HepG2 (cell line): ENCODE results near the gene LZTR1. TPM values are rescaled to one million over a fixed set of nuclear protein-coding genes. Genes with fewer than 3 reads are reported as not detected.
A peak's percentile ranks its signal among the peaks of the same experiment; 100 is the strongest.

Source experiments
- ATF1 ChIP-seq: IDR thresholded peaks from 2 replicates; pipeline ENCODE4 v1.6.1; 2016; ENCODE audit warnings: mild to moderate bottlenecking, control low read depth
- ATF2 ChIP-seq: sonication (generic); formaldehyde crosslinking; IDR thresholded peaks from 2 replicates; pipeline ENCODE4 v1.4.0; 2020; ENCODE audit warnings: missing genetic modification reagents
- EED ChIP-seq: sonication (generic); formaldehyde crosslinking; IDR thresholded peaks from 2 replicates; pipeline ENCODE4 v1.5.0; 2020; ENCODE audit warnings: mild to moderate bottlenecking, missing genetic modification reagents
- ESRRA ChIP-seq: sonication (generic); formaldehyde crosslinking; IDR thresholded peaks from 2 replicates; pipeline ENCODE4 v1.5.1; 2020; ENCODE audit warnings: mild to moderate bottlenecking, low read depth, missing genetic modification reagents
- FOXC1 ChIP-seq: sonication (generic); formaldehyde crosslinking; IDR thresholded peaks from 2 replicates; pipeline ENCODE4 v1.8.0; 2022; ENCODE audit warnings: mild to moderate bottlenecking, missing genetic modification reagents, borderline replicate concordance
- IRX3 ChIP-seq: sonication (generic); formaldehyde crosslinking; IDR thresholded peaks from 2 replicates; pipeline ENCODE4 v1.8.1; 2023; ENCODE audit warnings: mild to moderate bottlenecking, low read depth, missing genetic modification reagents, borderline replicate concordance
- KDM4B ChIP-seq: sonication (generic); formaldehyde crosslinking; IDR thresholded peaks from 2 replicates; pipeline ENCODE4 v1.4.0; 2020; ENCODE audit warnings: missing genetic modification reagents
- NKX3-1 ChIP-seq: sonication (generic); formaldehyde crosslinking; IDR thresholded peaks from 2 replicates; pipeline ENCODE4 v1.5.0; 2020; ENCODE audit warnings: missing genetic modification reagents
- PHB2 ChIP-seq: fragments of 450-650 bp; IDR thresholded peaks from 2 replicates; pipeline ENCODE4 v1.6.1; 2018; ENCODE audit not compliant: partially characterized antibody
- PHF5A ChIP-seq: IDR thresholded peaks from one replicate; pipeline ENCODE4 v1.6.1; 2018; ENCODE audit warnings: low read depth, missing genetic modification reagents; ENCODE audit not compliant: unreplicated experiment
- POLR2AphosphoS5 ChIP-seq: IDR thresholded peaks from 2 replicates; pipeline ENCODE4 v1.6.1; 2012; ENCODE audit warnings: low read depth, low read length
- PRMT3 ChIP-seq: sonication (generic); formaldehyde crosslinking; IDR thresholded peaks from 2 replicates; pipeline ENCODE4 v1.8.1; 2022; ENCODE audit warnings: low read depth, mild to moderate bottlenecking, moderate library complexity, missing genetic modification reagents, borderline replicate concordance
- TIGD3 ChIP-seq: sonication (generic); formaldehyde crosslinking; IDR thresholded peaks from 2 replicates; pipeline ENCODE4 v1.5.1; 2020; ENCODE audit warnings: mild to moderate bottlenecking, missing genetic modification reagents, borderline replicate concordance
- ZBTB33 ChIP-seq: sonication (generic); formaldehyde crosslinking; IDR thresholded peaks from 2 replicates; pipeline ENCODE4 v1.4.0; 2020; ENCODE audit warnings: missing genetic modification reagents
- ZBTB42 ChIP-seq: sonication (generic); formaldehyde crosslinking; IDR thresholded peaks from 2 replicates; pipeline ENCODE4 v1.5.0; 2020; ENCODE audit warnings: mild to moderate bottlenecking, missing genetic modification reagents
- ZFP62 ChIP-seq: sonication (generic); formaldehyde crosslinking; IDR thresholded peaks from 2 replicates; pipeline ENCODE4 v1.4.0; 2020; ENCODE audit warnings: missing genetic modification reagents
- ZGPAT ChIP-seq: IDR thresholded peaks from 2 replicates; pipeline ENCODE4 v1.6.1; 2016; ENCODE audit warnings: mild to moderate bottlenecking
- ZNF251 ChIP-seq: sonication (generic); formaldehyde crosslinking; IDR thresholded peaks from 2 replicates; pipeline ENCODE4 v1.9.0; 2021; ENCODE audit warnings: mild to moderate bottlenecking, missing genetic modification reagents
- ZNF350 ChIP-seq: sonication (generic); formaldehyde crosslinking; IDR thresholded peaks from 2 replicates; pipeline ENCODE4 v1.4.0; 2020; ENCODE audit warnings: mild to moderate bottlenecking, low read depth, missing genetic modification reagents, borderline replicate concordance
- ZNF562 ChIP-seq: sonication (generic); formaldehyde crosslinking; IDR thresholded peaks from 2 replicates; pipeline ENCODE4 v1.8.0; 2022; ENCODE audit warnings: missing genetic modification reagents, borderline replicate concordance
- ZNF780A ChIP-seq: sonication (generic); formaldehyde crosslinking; IDR thresholded peaks from 2 replicates; pipeline ENCODE4 v1.8.0; 2022; ENCODE audit warnings: mild to moderate bottlenecking, missing genetic modification reagents, moderate library complexity
- ZXDC ChIP-seq: sonication (generic); formaldehyde crosslinking; IDR thresholded peaks from 2 replicates; pipeline ENCODE4 v1.5.0; 2020; ENCODE audit warnings: mild to moderate bottlenecking, missing genetic modification reagents
- polyA plus RNA-seq, 8 experiments: library from polyadenylated mRNA; depleted of rRNA in 3 of 8; stranded (reverse) in 7 of 8; unstranded in 1 of 8; fragments of >200 nt; fragmentation: Illumina TruSeq in 4 of 8; extraction: Trizol in 4 of 8; gene quantifications; 2 replicates each; pipeline versions ENCODE4 v1.2.1 to v1.2.3, GENCODE V29; 2011 to 2016; ENCODE audit warnings: low read depth in 4 of 8, missing spikeins in 1 of 8, mixed read lengths in 1 of 8; ENCODE audit not compliant: insufficient read depth in 1 of 8
- total RNA-seq, 5 experiments: library from RNA; depleted of rRNA; stranded (reverse); fragments of >200 nt; fragmentation: Illumina TruSeq; extraction: Trizol; gene quantifications; 2 replicates each; pipeline ENCODE4 v1.2.3, GENCODE V29; 2016; ENCODE audit warnings: low read depth in 1 of 5

The LZTR1 gene
- total and polyA plus RNA-seq, 2 of the 13 experiments (the other 11 are each of a cell fraction or from before 2014, with no cell fraction given), result 21.8 to 22.4 TPM

- TF ChIP-seq KDM4B (CRISPR knock-in tag) (no peak), EED (CRISPR knock-in tag) (no peak), FOXC1 (CRISPR knock-in tag) (0 out of 2 replicates have a peak, but pooled peaks have one; percentile 35), ESRRA (no peak), ZBTB33 (CRISPR knock-in tag) (no peak), NKX3-1 (CRISPR knock-in tag) (no peak), ZBTB42 (0 out of 2 replicates have a peak, but pooled peaks have one; percentile 6), ZNF251 (CRISPR knock-in tag) (no peak), PHF5A (CRISPR knock-in tag) (peak; percentile 27), ZGPAT (CRISPR knock-in tag) (no peak), ATF1 (CRISPR knock-in tag) (no peak), ZNF350 (CRISPR knock-in tag) (no peak), POLR2AphosphoS5 (no peak), ZFP62 (no peak), PHB2 (no peak), ZNF562 (CRISPR knock-in tag) (no peak), ATF2 (no peak; the same call in 1 of the 2 replicates), IRX3 (no peak), TIGD3 (peak; percentile 49; the same call in 1 of the 2 replicates), ZXDC (CRISPR knock-in tag) (no peak), ZNF780A (CRISPR knock-in tag) (no peak), PRMT3 (CRISPR knock-in tag) (no peak)
Measured at GRCh38 chr22:20957102-20957682, 24.9 kb upstream of the LZTR1 start (continued).
